Panc1 (cell line): ENCODE measurements around the gene PADI6.

Experiments
- POLR2AphosphoS5 ChIP-seq: IDR thresholded peaks from 2 replicates; pipeline ENCODE4 v1.6.1; 2012; ENCODE audit warnings: mild to moderate bottlenecking, low read depth, low read length, moderate library complexity
- SIN3A ChIP-seq: IDR thresholded peaks from 2 replicates; pipeline ENCODE4 v1.6.1; 2012; ENCODE audit warnings: low read depth, mild to moderate bottlenecking, low read length, moderate library complexity, borderline replicate concordance; ENCODE audit not compliant: insufficient read depth
- TCF7L2 ChIP-seq: IDR thresholded peaks from 2 replicates; pipeline ENCODE4 v1.6.1; 2011; ENCODE audit warnings: mild to moderate bottlenecking, low read depth, low read length, inconsistent platforms
- TF ChIP-seq, protein P1 (sequence below): fragments of 450-650 bp; IDR thresholded peaks from 2 replicates; pipeline ENCODE4 v1.5.1; 2017; ENCODE audit warnings: mild to moderate bottlenecking
- TF ChIP-seq, protein P2 (sequence below), 2 experiments: IDR thresholded peaks; 2 replicates each; pipeline ENCODE4 v1.6.1; 2011 to 2012; ENCODE audit warnings: low read depth in 2 of 2, control low read depth in 1 of 2, low read length in 1 of 2, mild to moderate bottlenecking in 1 of 2, moderate library complexity in 1 of 2; ENCODE audit not compliant: insufficient read depth in 1 of 2

GRCh38 chr1:17330856-17331255, 41.1 kb upstream of the PADI6 start:
- TF ChIP-seq, protein P1, sequence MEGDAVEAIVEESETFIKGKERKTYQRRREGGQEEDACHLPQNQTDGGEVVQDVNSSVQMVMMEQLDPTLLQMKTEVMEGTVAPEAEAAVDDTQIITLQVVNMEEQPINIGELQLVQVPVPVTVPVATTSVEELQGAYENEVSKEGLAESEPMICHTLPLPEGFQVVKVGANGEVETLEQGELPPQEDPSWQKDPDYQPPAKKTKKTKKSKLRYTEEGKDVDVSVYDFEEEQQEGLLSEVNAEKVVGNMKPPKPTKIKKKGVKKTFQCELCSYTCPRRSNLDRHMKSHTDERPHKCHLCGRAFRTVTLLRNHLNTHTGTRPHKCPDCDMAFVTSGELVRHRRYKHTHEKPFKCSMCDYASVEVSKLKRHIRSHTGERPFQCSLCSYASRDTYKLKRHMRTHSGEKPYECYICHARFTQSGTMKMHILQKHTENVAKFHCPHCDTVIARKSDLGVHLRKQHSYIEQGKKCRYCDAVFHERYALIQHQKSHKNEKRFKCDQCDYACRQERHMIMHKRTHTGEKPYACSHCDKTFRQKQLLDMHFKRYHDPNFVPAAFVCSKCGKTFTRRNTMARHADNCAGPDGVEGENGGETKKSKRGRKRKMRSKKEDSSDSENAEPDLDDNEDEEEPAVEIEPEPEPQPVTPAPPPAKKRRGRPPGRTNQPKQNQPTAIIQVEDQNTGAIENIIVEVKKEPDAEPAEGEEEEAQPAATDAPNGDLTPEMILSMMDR: no peak
- TF ChIP-seq POLR2AphosphoS5 (no peak), SIN3A (no peak), TCF7L2 (no peak)
- TF ChIP-seq, protein P2, sequence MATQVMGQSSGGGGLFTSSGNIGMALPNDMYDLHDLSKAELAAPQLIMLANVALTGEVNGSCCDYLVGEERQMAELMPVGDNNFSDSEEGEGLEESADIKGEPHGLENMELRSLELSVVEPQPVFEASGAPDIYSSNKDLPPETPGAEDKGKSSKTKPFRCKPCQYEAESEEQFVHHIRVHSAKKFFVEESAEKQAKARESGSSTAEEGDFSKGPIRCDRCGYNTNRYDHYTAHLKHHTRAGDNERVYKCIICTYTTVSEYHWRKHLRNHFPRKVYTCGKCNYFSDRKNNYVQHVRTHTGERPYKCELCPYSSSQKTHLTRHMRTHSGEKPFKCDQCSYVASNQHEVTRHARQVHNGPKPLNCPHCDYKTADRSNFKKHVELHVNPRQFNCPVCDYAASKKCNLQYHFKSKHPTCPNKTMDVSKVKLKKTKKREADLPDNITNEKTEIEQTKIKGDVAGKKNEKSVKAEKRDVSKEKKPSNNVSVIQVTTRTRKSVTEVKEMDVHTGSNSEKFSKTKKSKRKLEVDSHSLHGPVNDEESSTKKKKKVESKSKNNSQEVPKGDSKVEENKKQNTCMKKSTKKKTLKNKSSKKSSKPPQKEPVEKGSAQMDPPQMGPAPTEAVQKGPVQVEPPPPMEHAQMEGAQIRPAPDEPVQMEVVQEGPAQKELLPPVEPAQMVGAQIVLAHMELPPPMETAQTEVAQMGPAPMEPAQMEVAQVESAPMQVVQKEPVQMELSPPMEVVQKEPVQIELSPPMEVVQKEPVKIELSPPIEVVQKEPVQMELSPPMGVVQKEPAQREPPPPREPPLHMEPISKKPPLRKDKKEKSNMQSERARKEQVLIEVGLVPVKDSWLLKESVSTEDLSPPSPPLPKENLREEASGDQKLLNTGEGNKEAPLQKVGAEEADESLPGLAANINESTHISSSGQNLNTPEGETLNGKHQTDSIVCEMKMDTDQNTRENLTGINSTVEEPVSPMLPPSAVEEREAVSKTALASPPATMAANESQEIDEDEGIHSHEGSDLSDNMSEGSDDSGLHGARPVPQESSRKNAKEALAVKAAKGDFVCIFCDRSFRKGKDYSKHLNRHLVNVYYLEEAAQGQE (IDR thresholded peaks at IDR 0.05; ENCODE audit: insufficient read depth in 1 of 2, low read depth in 2 of 2, low read length in 1 of 2): no peak
